Neuron (in vitro differentiated cells): ENCODE data around the gene TSPAN11.

Source experiments
- H2AFZ ChIP-seq: one replicate; pipeline ENCODE4 v1.6.1; 2013; ENCODE audit warnings: low read depth, mild to moderate bottlenecking, inconsistent platforms, low read length, moderate library complexity
- H3K27me3 ChIP-seq: one replicate; pipeline ENCODE4 v1.6.1; 2013; ENCODE audit warnings: low read length; ENCODE audit not compliant: insufficient read depth
- H3K36me3 ChIP-seq: one replicate; pipeline ENCODE4 v1.6.1; 2013; ENCODE audit warnings: low read length; ENCODE audit not compliant: insufficient read depth
- H3K4me1 ChIP-seq: one replicate; pipeline ENCODE4 v1.6.1; 2013; ENCODE audit warnings: low read length; ENCODE audit not compliant: insufficient read depth
- H3K4me3 ChIP-seq: 2 replicates; pipeline ENCODE4 v1.5.1; 2013; ENCODE audit warnings: mild to moderate bottlenecking, low read length, moderate library complexity
- H3K9me3 ChIP-seq: one replicate; pipeline ENCODE4 v1.6.1; 2013; ENCODE audit warnings: low read length

TSPAN11 gene

GRCh38 chr12:30969606-30970395 lies 43.3 kb downstream of the TSPAN11 start:
- Histone ChIP-seq H3K4me3 (no peak overlapping the region), H3K27me3 (no peaks in the 10 kb centered on the region), H2AFZ (no peak overlapping the region), H3K36me3 (peaks cover 41% of the 10 kb centered on the region), H3K9me3 (no peaks in the 10 kb centered on the region), H3K4me1 (no peaks in the 10 kb centered on the region)

- Histone ChIP-seq H2AFZ (no peak overlapping the region), H3K36me3 (peaks cover 35% of the 10 kb centered on the region), H3K27me3 (no peaks in the 10 kb centered on the region), H3K4me3 (no peak overlapping the region), H3K4me1 (no peaks in the 10 kb centered on the region), H3K9me3 (no peaks in the 10 kb centered on the region)
Observed at GRCh38 chr12:30970559-30971197, 44.1 kb downstream of the TSPAN11 start.

GRCh38 chr12:30972035-30972434 lies 45.5 kb downstream of the TSPAN11 start:
- Histone ChIP-seq H3K36me3 (peaks cover 26% of the 10 kb centered on the region), H3K4me1 (no peaks in the 10 kb centered on the region), H3K27me3 (no peaks in the 10 kb centered on the region), H2AFZ (no peak overlapping the region), H3K4me3 (no peak overlapping the region), H3K9me3 (no peaks in the 10 kb centered on the region)

GRCh38 chr12:30973175-30973574 lies 46.6 kb downstream of the TSPAN11 start:
- Histone ChIP-seq H3K27me3 (no peaks in the 10 kb centered on the region), H2AFZ (no peak overlapping the region), H3K4me1 (no peaks in the 10 kb centered on the region), H3K36me3 (peaks cover 18% of the 10 kb centered on the region), H3K4me3 (no peak overlapping the region), H3K9me3 (no peaks in the 10 kb centered on the region)

- H3K27me3 ChIP-seq, result no peaks in the 10 kb centered on the region
- no peaks in the 10 kb centered on the region for H3K4me1 ChIP-seq
- no peaks in the 10 kb centered on the region for H3K9me3 ChIP-seq
- H3K4me3 ChIP-seq, result no peak overlapping the region
- no peak overlapping the region for H2AFZ ChIP-seq
- H3K36me3 ChIP-seq, result peaks cover 13% of the 10 kb centered on the region
Observed at GRCh38 chr12:30973830-30974229, 47.3 kb downstream of the TSPAN11 start.

- Histone ChIP-seq H3K27me3 (no peaks in the 10 kb centered on the region), H3K9me3 (no peaks in the 10 kb centered on the region), H2AFZ (no peak overlapping the region), H3K4me3 (no peak overlapping the region), H3K36me3 (peaks cover 7% of the 10 kb centered on the region), H3K4me1 (no peaks in the 10 kb centered on the region)
Observed at GRCh38 chr12:30974746-30975500, 48.4 kb downstream of the TSPAN11 start.

GRCh38 chr12:30975581-30975980 lies 49.0 kb downstream of the TSPAN11 start:
- peaks cover 7% of the 10 kb centered on the region for H3K36me3 ChIP-seq
- H3K4me1 ChIP-seq, result no peaks in the 10 kb centered on the region
- H3K4me3 ChIP-seq, result no peak overlapping the region
- no peaks in the 10 kb centered on the region for H3K27me3 ChIP-seq
- H2AFZ ChIP-seq, result no peak overlapping the region
- H3K9me3 ChIP-seq, result no peaks in the 10 kb centered on the region

GRCh38 chr12:30976206-30976605 lies 49.7 kb downstream of the TSPAN11 start:
- H3K4me1 ChIP-seq, result peaks cover 5% of the 10 kb centered on the region
- peaks cover 7% of the 10 kb centered on the region for H3K36me3 ChIP-seq
- no peaks in the 10 kb centered on the region for H3K9me3 ChIP-seq
- H3K4me3 ChIP-seq, result no peak overlapping the region
- no peak overlapping the region for H2AFZ ChIP-seq
- no peaks in the 10 kb centered on the region for H3K27me3 ChIP-seq

- peaks cover 7% of the 10 kb centered on the region for H3K36me3 ChIP-seq
- no peaks in the 10 kb centered on the region for H3K9me3 ChIP-seq
- H2AFZ ChIP-seq, result no peak overlapping the region
- H3K27me3 ChIP-seq, result no peaks in the 10 kb centered on the region
- H3K4me3 ChIP-seq, result no peak overlapping the region
- H3K4me1 ChIP-seq, result peaks cover 5% of the 10 kb centered on the region
Observed at GRCh38 chr12:30977124-30977523, 50.6 kb downstream of the TSPAN11 start.

GRCh38 chr12:30977537-30978349 lies 51.2 kb downstream of the TSPAN11 start:
- Histone ChIP-seq H2AFZ (no peak overlapping the region), H3K36me3 (peaks cover 7% of the 10 kb centered on the region), H3K4me1 (peaks cover 5% of the 10 kb centered on the region), H3K27me3 (no peaks in the 10 kb centered on the region), H3K9me3 (no peaks in the 10 kb centered on the region), H3K4me3 (no peak overlapping the region)

GRCh38 chr12:30978639-30979038 lies 52.1 kb downstream of the TSPAN11 start:
- H3K4me3 ChIP-seq, result no peak overlapping the region
- no peaks in the 10 kb centered on the region for H3K27me3 ChIP-seq
- no peaks in the 10 kb centered on the region for H3K9me3 ChIP-seq
- H2AFZ ChIP-seq, result no peak overlapping the region
- H3K36me3 ChIP-seq, result peaks cover 7% of the 10 kb centered on the region
- H3K4me1 ChIP-seq, result peaks cover 5% of the 10 kb centered on the region

GRCh38 chr12:30979371-30980259 lies 53.1 kb downstream of the TSPAN11 start:
- H3K9me3 ChIP-seq, result no peaks in the 10 kb centered on the region
- H2AFZ ChIP-seq, result no peak overlapping the region
- no peak overlapping the region for H3K4me3 ChIP-seq
- no peaks in the 10 kb centered on the region for H3K27me3 ChIP-seq
- H3K36me3 ChIP-seq, result peaks cover 5% of the 10 kb centered on the region
- peaks cover 5% of the 10 kb centered on the region for H3K4me1 ChIP-seq
